HAP-1 (cell line): ENCODE results near the gene ZNF48.

Experiments used
- DNase-seq, 2 experiments: peaks; one replicate each; pipeline ENCODE4 v3.0.0-alpha.2; 2016 to 2020; ENCODE audit warnings: low spot score in 2 of 2
- H3K27me3 ChIP-seq: fragments of 250-450 bp; sonication (Bioruptor Pico); 2 replicates; pipeline ENCODE4 v1.5.1; 2020; ENCODE audit warnings: low read depth, mild to moderate bottlenecking, moderate library complexity
- H3K36me3 ChIP-seq: fragments of 250-450 bp; sonication (Bioruptor Pico); replicated peaks from 2 replicates; pipeline ENCODE4 v1.5.1; 2020; ENCODE audit warnings: mild to moderate bottlenecking
- H3K4me1 ChIP-seq: fragments of 250-450 bp; sonication (Bioruptor Pico); 2 replicates; pipeline ENCODE4 v1.5.1; 2020; ENCODE audit warnings: mild to moderate bottlenecking
- H3K4me3 ChIP-seq: fragments of 250-450 bp; sonication (Bioruptor Pico); 2 replicates; pipeline ENCODE4 v1.5.1; 2020; ENCODE audit warnings: mild to moderate bottlenecking, moderate library complexity
- H3K9me3 ChIP-seq: fragments of 250-450 bp; sonication (Bioruptor Pico); 2 replicates; pipeline ENCODE4 v1.5.1; 2020; ENCODE audit warnings: mild to moderate bottlenecking, moderate library complexity
- in situ Hi-C: fragments of 300-500 bp; cut with MboI; formaldehyde crosslinking; loops from 3 replicates; pipeline ENCODE4 v1.14.3; 2020; ENCODE audit warnings: low sequenced_read_pairs, inconsistent platforms, mixed read lengths

Gene ZNF48

DNA sequence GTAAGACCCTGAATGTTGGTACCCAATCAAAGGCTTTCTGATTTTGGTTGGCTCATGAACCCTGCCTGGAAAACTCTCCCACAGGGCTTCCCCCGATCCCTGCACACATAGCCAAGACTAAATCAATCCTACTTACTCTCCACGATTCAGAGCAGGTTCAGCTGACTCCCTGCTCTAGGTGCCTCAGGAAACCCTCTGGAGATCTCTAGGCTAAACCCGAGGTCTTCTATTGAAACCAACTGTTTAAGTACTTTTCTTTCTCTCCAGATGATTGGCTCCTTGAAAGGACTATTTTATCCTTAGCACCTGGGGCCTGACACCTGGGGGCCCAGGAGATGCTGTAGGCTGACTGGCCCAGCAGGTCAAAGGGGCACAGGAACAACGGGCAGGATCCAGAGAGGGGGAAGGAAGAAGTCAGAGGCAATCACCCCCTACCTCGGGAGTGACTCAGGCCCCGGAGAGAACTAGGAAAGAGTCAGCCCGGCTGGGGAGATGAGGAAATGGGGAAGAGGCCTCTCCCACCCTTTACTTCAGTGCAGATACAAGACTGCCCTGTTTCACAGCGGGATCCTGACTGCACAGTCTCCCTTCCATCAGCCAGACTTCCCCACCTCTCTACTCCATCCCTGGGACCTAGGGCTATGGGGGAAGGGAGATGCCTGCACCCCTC, 27.0 kb upstream of the ZNF48 start:
- H3K27me3 ChIP-seq = no peaks in the 10 kb centered on the region
- no peaks in the 10 kb centered on the region for H3K9me3 ChIP-seq
- H3K4me1 ChIP-seq = peaks cover 10% of the 10 kb centered on the region
- H3K4me3 ChIP-seq = peak overlapping the region; percentile 68
- peaks cover 19% of the 10 kb centered on the region for H3K36me3 ChIP-seq
- in situ Hi-C loops = no loop called here
- DNase-seq = no peak

- in situ Hi-C loops = no loop called here
- no peak for DNase-seq
- Histone ChIP-seq H3K9me3 (no peaks in the 10 kb centered on the region), H3K4me1 (peaks cover 10% of the 10 kb centered on the region), H3K36me3 (peaks cover 19% of the 10 kb centered on the region), H3K4me3 (peak overlapping the region; percentile 68), H3K27me3 (no peaks in the 10 kb centered on the region)
Observed at GRCh38 chr16:30368792-30369090, 26.5 kb upstream of the ZNF48 start.

DNA sequence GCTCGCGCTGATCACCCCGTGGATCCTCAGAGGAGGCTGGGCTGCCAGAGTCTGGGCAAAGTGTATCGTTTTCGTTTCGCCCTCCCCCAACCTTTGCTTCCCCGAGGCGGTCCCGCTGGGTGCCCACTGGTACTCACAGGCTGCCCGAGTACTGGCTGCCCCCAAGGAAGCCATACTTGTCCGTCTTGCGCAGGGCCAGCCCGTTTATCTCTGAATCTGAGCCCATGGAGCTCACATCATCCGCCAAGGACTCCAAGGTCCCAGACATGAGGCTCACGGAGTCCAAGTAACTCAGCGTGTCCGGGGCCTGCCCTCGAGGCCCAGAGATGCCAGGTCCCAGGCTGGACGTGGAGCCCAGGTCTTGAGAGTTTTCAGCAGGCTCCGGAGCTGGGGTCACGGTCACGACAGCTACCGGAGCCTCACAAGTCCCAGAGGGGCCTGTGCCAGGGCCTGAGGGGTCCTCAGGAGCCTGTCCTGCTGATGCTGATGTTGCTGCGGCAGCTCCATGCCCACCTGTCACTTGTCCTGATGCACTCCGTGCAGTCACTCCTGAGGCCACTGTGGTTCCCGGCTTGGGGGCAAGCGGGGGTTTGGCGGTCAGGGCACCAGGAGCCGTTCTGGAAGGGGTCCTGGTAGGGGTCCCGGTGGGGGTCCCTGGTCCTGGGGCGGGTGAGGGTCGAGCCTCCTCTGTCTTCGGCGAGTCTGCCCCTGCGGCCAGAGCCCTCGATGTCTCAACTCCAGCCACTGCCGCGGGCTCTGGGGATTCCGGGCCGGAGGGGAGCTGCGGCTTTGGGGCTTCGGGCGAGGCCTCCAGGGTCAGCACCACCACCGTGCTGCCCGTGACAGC, 25.9 kb upstream of the ZNF48 start:
- peak overlapping the region; percentile 68 for H3K4me3 ChIP-seq
- no peaks in the 10 kb centered on the region for H3K27me3 ChIP-seq
- peak in 1 of 2 experiments; percentile 34 for DNase-seq
- peaks cover 10% of the 10 kb centered on the region for H3K4me1 ChIP-seq
- H3K9me3 ChIP-seq = no peaks in the 10 kb centered on the region
- peaks cover 16% of the 10 kb centered on the region for H3K36me3 ChIP-seq
- in situ Hi-C loops = no loop called here

GRCh38 chr16:30369938-30370455, 25.2 kb upstream of the ZNF48 start:
- Histone ChIP-seq H3K9me3 (no peaks in the 10 kb centered on the region), H3K36me3 (peaks cover 11% of the 10 kb centered on the region), H3K27me3 (no peaks in the 10 kb centered on the region), H3K4me1 (peaks cover 10% of the 10 kb centered on the region), H3K4me3 (peak overlapping the region; percentile 68)
- in situ Hi-C loops = no loop called here
- DNase-seq = no peak

GRCh38 chr16:30370456-30371247, 24.6 kb upstream of the ZNF48 start, which contains the start of gene TBC1D10B:
TSS of gene TBC1D10B (minus strand) at chr16:30370494. CDS start at chr16:30370183, 311 bp downstream.
- Histone ChIP-seq H3K4me3 (peak within 1 kb of the TSS; percentile 68), H3K36me3 (peaks cover 5% of the 10 kb centered on the region), H3K9me3 (no peaks in the 10 kb centered on the region), H3K4me1 (peaks cover 10% of the 10 kb centered on the region), H3K27me3 (no peaks in the 10 kb centered on the region)
- in situ Hi-C loops = no loop called here
- peak; percentile 99 to 100 for DNase-seq

- Histone ChIP-seq H3K36me3 (no peaks in the 10 kb centered on the region; the same call in none of the 2 replicates), H3K27me3 (no peaks in the 10 kb centered on the region), H3K9me3 (no peaks in the 10 kb centered on the region), H3K4me3 (peak overlapping the region; percentile 21), H3K4me1 (peaks cover 10% of the 10 kb centered on the region)
- DNase-seq = no peak
- in situ Hi-C loops = no loop called here
Observed at GRCh38 chr16:30371248-30371816, 23.9 kb upstream of the ZNF48 start.

DNA sequence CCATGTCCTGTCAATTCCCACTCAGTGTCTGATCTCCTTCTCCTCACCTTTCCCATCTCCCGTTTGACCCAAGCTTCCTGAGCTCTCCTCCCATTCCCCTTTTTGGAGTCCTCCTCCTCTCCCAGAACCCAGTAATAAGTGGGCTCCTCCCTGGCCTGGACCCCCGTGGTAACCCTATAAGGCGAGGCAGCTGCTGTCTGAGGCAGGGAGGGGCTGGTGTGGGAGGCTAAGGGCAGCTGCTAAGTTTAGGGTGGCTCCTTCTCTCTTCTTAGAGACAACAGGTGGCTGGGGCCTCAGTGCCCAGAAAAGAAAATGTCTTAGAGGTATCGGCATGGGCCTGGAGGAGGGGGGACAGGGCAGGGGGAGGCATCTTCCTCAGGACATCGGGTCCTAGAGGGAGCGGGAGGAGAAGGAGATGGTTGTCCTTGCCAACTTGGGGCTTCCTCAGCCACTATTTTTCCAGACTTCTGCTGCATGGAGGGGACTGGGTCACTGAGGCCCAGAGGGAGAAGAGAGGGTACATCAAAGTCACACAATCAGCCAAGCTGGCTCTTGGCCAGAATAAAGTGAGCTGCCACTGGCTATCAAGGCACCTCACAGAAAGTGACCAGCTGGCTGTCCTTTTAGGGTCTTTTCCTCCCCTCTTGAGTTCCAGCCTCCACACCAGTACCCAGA, 23.0 kb upstream of the ZNF48 start:
- no peak overlapping the region for H3K4me3 ChIP-seq

DNA sequence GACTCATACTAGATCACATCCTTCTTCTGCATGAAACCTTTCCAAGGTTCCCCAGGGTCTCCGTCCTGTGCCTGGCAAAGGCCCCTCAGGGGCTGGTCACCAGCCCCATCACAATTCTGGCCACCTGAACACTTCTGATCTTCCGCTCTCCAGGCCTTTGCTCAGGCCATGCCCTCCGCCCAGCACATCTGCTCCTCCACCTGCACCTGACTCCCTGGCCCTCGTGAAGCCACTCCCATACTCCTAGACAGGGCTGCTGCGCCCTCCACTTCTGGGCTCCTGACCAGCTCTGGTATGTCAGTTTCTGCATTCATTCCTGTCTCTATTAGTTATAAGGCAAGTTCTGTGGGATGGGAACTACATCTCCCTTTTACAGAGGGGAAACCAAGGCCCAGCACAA, 22.5 kb upstream of the ZNF48 start:
- peaks cover 12% of the 10 kb centered on the region for H3K4me1 ChIP-seq
- no peaks in the 10 kb centered on the region for H3K36me3 ChIP-seq
- in situ Hi-C loops = no loop called here
- H3K27me3 ChIP-seq = no peaks in the 10 kb centered on the region
- no peak for DNase-seq
- no peak overlapping the region for H3K4me3 ChIP-seq
- H3K9me3 ChIP-seq = no peaks in the 10 kb centered on the region

More for the DNA sequence above, 23.0 kb upstream of the ZNF48 start:
- H3K4me1 ChIP-seq = peaks cover 12% of the 10 kb centered on the region
- H3K27me3 ChIP-seq = no peaks in the 10 kb centered on the region
- H3K36me3 ChIP-seq = no peaks in the 10 kb centered on the region; the same call in 1 of the 2 replicates
- DNase-seq = no peak
- in situ Hi-C loops = no loop called here
- no peaks in the 10 kb centered on the region for H3K9me3 ChIP-seq

DNA sequence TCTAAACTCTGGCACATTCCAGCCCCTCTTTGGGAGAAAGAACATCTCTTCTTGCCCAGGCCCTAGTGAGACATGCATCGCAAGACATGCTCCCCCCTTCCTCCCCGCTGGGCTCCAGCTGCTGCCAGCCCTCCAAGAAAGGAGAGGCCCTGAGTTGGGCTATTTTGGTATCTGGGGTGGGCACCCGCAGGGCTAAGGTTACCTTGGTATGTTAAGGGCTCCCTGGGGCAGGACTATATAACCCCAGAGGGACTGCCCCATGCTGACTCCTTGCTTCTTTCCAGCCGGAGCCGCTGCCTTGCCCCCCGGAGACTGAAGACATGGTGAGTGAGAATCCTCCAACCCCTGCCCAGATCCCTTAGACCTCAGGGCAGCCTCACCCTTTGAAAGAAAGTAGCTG, 20.7 kb upstream of the ZNF48 start, which contains the start of gene MYL11:
Gene MYL11 (plus strand): TSS at position 265 of the 400 bp plus-strand sequence. CDS start 56 bp downstream, at position 321.
- no peaks in the 10 kb centered on the region for H3K36me3 ChIP-seq
- peaks cover 15% of the 10 kb centered on the region for H3K4me1 ChIP-seq
- H3K4me3 ChIP-seq = no peak within 1 kb of the TSS
- in situ Hi-C loops = no loop called here
- DNase-seq = no peak
- no peaks in the 10 kb centered on the region for H3K27me3 ChIP-seq
- no peaks in the 10 kb centered on the region for H3K9me3 ChIP-seq

DNA sequence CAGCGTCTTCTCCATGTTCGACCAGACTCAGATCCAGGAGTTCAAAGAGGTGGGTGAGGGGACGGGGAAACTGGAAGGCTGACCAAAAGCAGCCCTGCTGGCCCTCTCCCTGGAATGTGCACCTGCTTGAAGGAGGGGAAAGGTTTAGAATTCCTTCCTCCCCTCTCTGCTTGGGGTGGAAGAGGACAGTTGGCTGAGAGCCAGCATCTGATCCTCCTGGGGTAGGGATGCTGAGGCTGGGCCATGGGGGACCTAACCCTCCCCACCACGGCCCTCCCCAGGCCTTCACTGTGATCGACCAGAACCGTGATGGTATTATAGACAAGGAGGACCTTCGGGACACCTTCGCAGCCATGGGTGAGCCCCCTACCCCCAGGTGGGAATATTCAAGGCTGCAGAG, 19.4 kb upstream of the ZNF48 start:
- DNase-seq = no peak

DNA sequence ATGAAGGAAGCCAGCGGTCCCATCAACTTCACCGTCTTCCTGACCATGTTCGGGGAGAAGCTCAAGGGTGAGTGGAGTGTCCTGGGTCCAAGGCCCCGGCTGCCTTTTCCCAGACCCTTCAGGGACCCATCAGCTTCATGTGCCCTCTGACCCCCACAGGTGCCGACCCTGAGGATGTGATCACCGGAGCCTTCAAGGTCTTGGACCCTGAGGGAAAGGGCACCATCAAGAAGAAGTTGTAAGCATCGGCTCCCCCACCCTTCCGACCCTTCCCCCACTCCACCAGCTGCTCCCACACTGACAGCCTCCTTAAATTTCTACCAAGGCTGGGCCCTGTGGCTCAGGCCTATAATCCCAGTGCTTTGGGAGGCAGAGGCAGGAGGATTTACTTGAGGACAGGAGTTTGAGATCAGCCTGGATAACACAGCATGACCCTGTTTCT, 18.7 kb upstream of the ZNF48 start:
- in situ Hi-C loops = loop anchor here (25.0 kb wide), 2 partner anchors 289 to 536 kb away; partner anchors contain the start of genes FBXL19, PPP4C, TBX6 and YPEL3
- Histone ChIP-seq H3K36me3 (no peaks in the 10 kb centered on the region), H3K27me3 (no peaks in the 10 kb centered on the region), H3K4me3 (no peak overlapping the region), H3K4me1 (peaks cover 11% of the 10 kb centered on the region), H3K9me3 (no peaks in the 10 kb centered on the region)
- DNase-seq = no peak

More for the DNA sequence above, 19.4 kb upstream of the ZNF48 start:
- in situ Hi-C loops = loop anchor here (25.0 kb wide), 2 partner anchors 289 to 536 kb away; partner anchors contain the start of genes FBXL19, PPP4C, TBX6 and YPEL3
- Histone ChIP-seq H3K9me3 (no peaks in the 10 kb centered on the region), H3K4me1 (peaks cover 15% of the 10 kb centered on the region), H3K27me3 (no peaks in the 10 kb centered on the region), H3K36me3 (no peaks in the 10 kb centered on the region), H3K4me3 (no peak overlapping the region)

DNA sequence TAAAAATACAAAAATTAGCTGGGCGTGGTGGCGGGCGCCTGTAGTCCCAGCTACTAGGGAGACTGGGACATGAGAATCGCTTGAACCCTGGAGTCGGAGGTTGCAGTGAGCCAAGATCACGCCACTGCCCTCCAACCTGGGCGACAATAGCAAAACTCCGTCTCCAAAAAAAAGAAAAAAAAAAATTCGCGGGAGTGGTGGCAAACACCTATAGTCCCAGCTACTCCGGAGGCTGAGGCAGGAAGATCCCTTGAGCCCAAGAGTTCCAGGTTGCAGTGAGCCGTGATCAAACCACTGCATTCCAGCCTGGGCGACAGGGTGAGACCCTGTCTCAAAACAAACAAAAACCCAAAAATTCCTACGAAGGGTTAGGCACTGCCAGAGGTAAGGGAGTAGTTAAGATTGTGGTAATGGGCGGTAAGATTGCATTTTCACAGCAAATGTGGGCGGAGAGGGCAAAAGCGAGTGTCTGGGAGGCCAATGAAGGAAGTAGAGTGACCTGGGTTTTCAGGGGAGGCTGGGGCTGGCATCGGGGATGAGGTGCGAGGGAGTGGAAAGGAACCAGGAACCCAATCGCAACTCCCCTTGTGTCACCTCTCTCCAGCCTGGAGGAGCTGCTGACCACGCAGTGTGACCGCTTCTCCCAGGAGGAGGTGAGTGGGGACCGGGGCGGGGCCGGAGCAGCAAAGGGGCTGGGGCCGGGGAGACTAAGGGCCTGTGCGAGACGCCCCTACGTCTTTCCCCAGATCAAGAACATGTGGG, 18.0 kb upstream of the ZNF48 start:
- DNase-seq = no peak

More for the DNA sequence above, 18.0 kb upstream of the ZNF48 start:
- no peaks in the 10 kb centered on the region for H3K27me3 ChIP-seq
- H3K4me1 ChIP-seq = peaks cover 10% of the 10 kb centered on the region
- no peaks in the 10 kb centered on the region for H3K9me3 ChIP-seq
- in situ Hi-C loops = loop anchor here (25.0 kb wide), 2 partner anchors 290 to 535 kb away; partner anchors contain the start of genes FBXL19, PPP4C, TBX6 and YPEL3
- peak overlapping the region; percentile 54 for H3K4me3 ChIP-seq
- no peaks in the 10 kb centered on the region for H3K36me3 ChIP-seq
